GM23338 (cell line): ENCODE measurements around the gene GRHL3. TPM values are rescaled to one million over a fixed set of nuclear protein-coding genes. Genes with fewer than 3 reads are reported as not detected.

ENCODE experiments used
- CTCF ChIP-seq, 2 experiments: fragments of 200-600 bp in 1 of 2; sonication (generic) in 1 of 2; conservative IDR thresholded peaks; 2 replicates each; pipeline versions ENCODE4 v1.5.1 to v1.6.1; 2016 to 2017; ENCODE audit warnings: antibody characterized with exemption in 2 of 2, low read depth in 2 of 2, mild to moderate bottlenecking in 2 of 2, moderate library complexity in 1 of 2
- ETS1 ChIP-seq: IDR thresholded peaks from 2 replicates; pipeline ENCODE4 v1.6.1; 2016; ENCODE audit warnings: antibody characterized with exemption
- ZNF114 ChIP-seq: fragments of 250-450 bp; sonication (Bioruptor Pico); IDR thresholded peaks from 2 replicates; pipeline ENCODE4 v1.5.0; 2020; ENCODE audit warnings: mild to moderate bottlenecking, moderate library complexity
- ZNF462 ChIP-seq: fragments of 250-450 bp; sonication (Bioruptor Pico); IDR thresholded peaks from 2 replicates; pipeline ENCODE4 v1.5.0; 2020; ENCODE audit warnings: mild to moderate bottlenecking, moderate library complexity
- polyA plus RNA-seq: library from polyadenylated mRNA; unstranded; fragments of >200 nt; fragmentation: Nextera tagmentation; extraction: Ambion mirVana; gene quantifications from 2 replicates; pipeline ENCODE4 v1.2.1, GENCODE V29; 2016
- total RNA-seq: library from RNA; depleted of rRNA; stranded (reverse); fragments of >200 nt; shearing (Covaris generic); gene quantifications from 2 replicates; pipeline ENCODE4 v1.2.3, GENCODE V29; 2014; rRNA removed

GRHL3 gene
- total and polyA plus RNA-seq, 2 experiments from 2014 or later = 0.78 to 1.1 TPM

- no peak for TF ChIP-seq ZNF462 (CRISPR knock-in tag)
- no peak for TF ChIP-seq ETS1
- TF ChIP-seq CTCF (conservative IDR thresholded peaks at IDR 0.05; ENCODE audit: low read depth in 2 of 2) = no peak
- no peak for TF ChIP-seq ZNF114 (CRISPR knock-in tag)
Observed at GRCh38 chr1:24403806-24404205, 84.6 kb downstream of the GRHL3 start (continued).

Other genes starting within 250 kb of the GRHL3 start
- not detected in 2 replicates for gene MYOM3, start 207.2 kb upstream of the GRHL3 start, total RNA-seq
- gene MYOM3, start 207.2 kb upstream of the GRHL3 start, polyA plus RNA-seq = not detected in 2 replicates
- 0.28 TPM in 1 of 2 replicates, not detected in the other for gene IL22RA1, start 176.2 kb upstream of the GRHL3 start, total RNA-seq
- 0.11 TPM in 1 of 2 replicates, not detected in the other for gene IL22RA1, start 176.2 kb upstream of the GRHL3 start, polyA plus RNA-seq
- 4.2 and 4.3 TPM in 2 replicates for gene IFNLR1, start 132.1 kb upstream of the GRHL3 start, total RNA-seq
- 6.2 and 8.9 TPM in 2 replicates for gene IFNLR1, start 132.1 kb upstream of the GRHL3 start, polyA plus RNA-seq
- 6.5 and 8.2 TPM in 2 replicates for gene STPG1, start 94.4 kb downstream of the GRHL3 start, total RNA-seq
- 9.9 and 11.4 TPM in 2 replicates for gene STPG1, start 94.4 kb downstream of the GRHL3 start, polyA plus RNA-seq
- gene NIPAL3, start 96.4 kb downstream of the GRHL3 start, total RNA-seq = 8.6 and 9.6 TPM in 2 replicates
- 4.6 and 5.5 TPM in 2 replicates for gene NIPAL3, start 96.4 kb downstream of the GRHL3 start, polyA plus RNA-seq
- gene RCAN3, start 183.5 kb downstream of the GRHL3 start, total RNA-seq = 11.2 and 13.7 TPM in 2 replicates
- 8.9 and 9.1 TPM in 2 replicates for gene RCAN3, start 183.5 kb downstream of the GRHL3 start, polyA plus RNA-seq
- 0.17 and 0.85 TPM in 2 replicates for gene NCMAP, start 236.7 kb downstream of the GRHL3 start, total RNA-seq
- gene NCMAP, start 236.7 kb downstream of the GRHL3 start, polyA plus RNA-seq = 0.12 and 0.23 TPM in 2 replicates